ENCODE data around the gene UHRF2. TPM values are rescaled to one million over a fixed set of nuclear protein-coding genes. Genes with fewer than 3 reads are reported as not detected.
A peak's percentile ranks its signal among the peaks of the same experiment; 100 is the strongest.

UHRF2 gene, protein sequence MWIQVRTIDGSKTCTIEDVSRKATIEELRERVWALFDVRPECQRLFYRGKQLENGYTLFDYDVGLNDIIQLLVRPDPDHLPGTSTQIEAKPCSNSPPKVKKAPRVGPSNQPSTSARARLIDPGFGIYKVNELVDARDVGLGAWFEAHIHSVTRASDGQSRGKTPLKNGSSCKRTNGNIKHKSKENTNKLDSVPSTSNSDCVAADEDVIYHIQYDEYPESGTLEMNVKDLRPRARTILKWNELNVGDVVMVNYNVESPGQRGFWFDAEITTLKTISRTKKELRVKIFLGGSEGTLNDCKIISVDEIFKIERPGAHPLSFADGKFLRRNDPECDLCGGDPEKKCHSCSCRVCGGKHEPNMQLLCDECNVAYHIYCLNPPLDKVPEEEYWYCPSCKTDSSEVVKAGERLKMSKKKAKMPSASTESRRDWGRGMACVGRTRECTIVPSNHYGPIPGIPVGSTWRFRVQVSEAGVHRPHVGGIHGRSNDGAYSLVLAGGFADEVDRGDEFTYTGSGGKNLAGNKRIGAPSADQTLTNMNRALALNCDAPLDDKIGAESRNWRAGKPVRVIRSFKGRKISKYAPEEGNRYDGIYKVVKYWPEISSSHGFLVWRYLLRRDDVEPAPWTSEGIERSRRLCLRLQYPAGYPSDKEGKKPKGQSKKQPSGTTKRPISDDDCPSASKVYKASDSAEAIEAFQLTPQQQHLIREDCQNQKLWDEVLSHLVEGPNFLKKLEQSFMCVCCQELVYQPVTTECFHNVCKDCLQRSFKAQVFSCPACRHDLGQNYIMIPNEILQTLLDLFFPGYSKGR
- total RNA-seq = 45.1 TPM
- polyA plus RNA-seq (ENCODE audit: insufficient read depth, low read depth, low replicate concordance) = 14.2 TPM
- long read RNA-seq, donor 1, partial matches to known transcripts = 14 of 18 reads
- long read RNA-seq, donor 1, other reads (novel, unspliced or antisense) = 0 of 18 reads
- long read RNA-seq, donor 2, partial matches to known transcripts = 0 of 3 reads
- long read RNA-seq, donor 2, other reads (novel, unspliced or antisense) = 0 of 3 reads
- long read RNA-seq, donor 3, transcript UHRF2-201 (16 exons, 3,452 nt) = major isoform, 5 of 8 reads
- long read RNA-seq, donor 3, partial matches to known transcripts = 0 of 8 reads
- long read RNA-seq, donor 3, other reads (novel, unspliced or antisense) = 0 of 8 reads
- long read RNA-seq, donor 4, partial matches to known transcripts = 0 of 4 reads
- long read RNA-seq, donor 4, other reads (novel, unspliced or antisense) = 0 of 4 reads
- long read RNA-seq, donor 5 = 0 reads
- long read RNA-seq, donor 6, partial matches to known transcripts = 0 of 5 reads
- long read RNA-seq, donor 6, other reads (novel, unspliced or antisense) = 0 of 5 reads
- long read RNA-seq, donor 7, transcript UHRF2-201 (16 exons, 3,452 nt) = major isoform, 7 of 32 reads
- long read RNA-seq, donor 7, partial matches to known transcripts = 0 of 32 reads
- long read RNA-seq, donor 7, other reads (novel, unspliced or antisense) = 25 of 32 reads
- long read RNA-seq, donor 8, partial matches to known transcripts = 0 of 2 reads
- long read RNA-seq, donor 8, other reads (novel, unspliced or antisense) = 0 of 2 reads
- long read RNA-seq, donor 9, partial matches to known transcripts = 0 of 2 reads
- long read RNA-seq, donor 9, other reads (novel, unspliced or antisense) = 0 of 2 reads
- long read RNA-seq, donor 10, partial matches to known transcripts = 0 of 1 reads
- long read RNA-seq, donor 10, other reads (novel, unspliced or antisense) = 0 of 1 reads

DNA sequence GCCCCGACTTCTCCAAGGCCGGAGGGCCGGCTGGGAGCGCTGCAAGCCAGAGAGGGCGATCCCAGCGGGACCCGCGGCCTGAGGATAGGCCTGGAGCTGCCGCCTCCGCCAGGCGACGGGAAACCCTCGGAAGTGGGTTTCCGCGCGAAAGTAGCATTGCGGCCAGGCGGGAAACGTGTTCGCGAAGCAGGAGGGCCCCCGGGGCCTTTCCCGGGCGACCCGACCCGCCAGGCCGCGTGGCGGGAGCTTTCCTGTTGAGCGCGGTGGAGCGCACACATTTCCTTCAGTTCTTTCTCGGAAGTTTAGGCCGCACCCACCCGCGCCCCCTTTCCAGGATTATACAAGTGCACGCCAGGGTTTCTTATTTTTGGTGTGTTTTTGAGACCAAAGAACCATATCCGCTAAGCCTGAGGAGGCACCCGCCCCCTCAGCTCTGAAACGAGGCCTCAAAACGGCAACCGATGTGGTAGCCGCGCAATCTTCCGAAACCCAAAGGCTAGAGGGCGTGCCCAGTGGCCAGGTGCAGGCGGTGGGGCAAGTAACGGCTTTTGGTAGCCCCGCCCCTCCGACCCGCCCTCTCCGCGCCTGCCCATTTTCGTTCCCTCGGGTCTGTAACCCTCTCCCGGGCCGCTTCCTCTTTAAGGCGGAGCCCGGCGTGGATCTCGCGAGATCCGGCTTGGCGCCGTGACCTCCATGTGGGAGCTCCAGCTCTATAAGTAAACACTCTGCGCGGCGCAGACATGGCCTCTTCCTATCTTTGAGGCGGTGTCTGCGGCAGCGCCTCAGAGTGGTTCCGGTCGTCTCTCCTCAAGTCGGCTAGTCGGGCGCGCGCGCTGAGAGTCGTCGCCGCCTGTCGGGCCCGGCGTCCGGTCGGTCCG lies at the start of gene UHRF2:
UHRF2 (plus strand) TSS at position 713 of the 878 bp plus-strand sequence. CDS start 292 bp downstream, outside the sequence.
- H3K4me3 ChIP-seq (ENCODE audit: low read length in 3 of 3) = peak within 1 kb of the TSS; percentile 69 to 93 (median 83)
- peaks cover 0 to 4% (median 0%) of the 10 kb centered on the region in 3 donors for H3K4me1 ChIP-seq (ENCODE audit: control insufficient read depth in 2 of 3, insufficient read depth in 2 of 3, low read depth in 1 of 3, low read length in 3 of 3)
- FAIRE-seq (no peak), DNase-seq (peak; percentile 99)
- peak within 1 kb of the TSS; percentile 57 to 83 (median 60) for H3K9ac ChIP-seq (ENCODE audit: low read length in 3 of 3)
- H3K27ac ChIP-seq (ENCODE audit: low read depth in 2 of 2, low read length in 2 of 2) = peak within 1 kb of the TSS; percentile 68 to 72
- H3K36me3 ChIP-seq (ENCODE audit: control insufficient read depth in 2 of 3, insufficient read depth in 3 of 3, low read length in 3 of 3) = no peaks in the 10 kb centered on the region
- intact Hi-C loops (cut with DNase I) = no loop called here
- H3K9me3 ChIP-seq (ENCODE audit: control insufficient read depth in 2 of 3, insufficient read depth in 1 of 3, low read length in 3 of 3) = no peaks in the 10 kb centered on the region
- TF ChIP-seq, protein P1, sequence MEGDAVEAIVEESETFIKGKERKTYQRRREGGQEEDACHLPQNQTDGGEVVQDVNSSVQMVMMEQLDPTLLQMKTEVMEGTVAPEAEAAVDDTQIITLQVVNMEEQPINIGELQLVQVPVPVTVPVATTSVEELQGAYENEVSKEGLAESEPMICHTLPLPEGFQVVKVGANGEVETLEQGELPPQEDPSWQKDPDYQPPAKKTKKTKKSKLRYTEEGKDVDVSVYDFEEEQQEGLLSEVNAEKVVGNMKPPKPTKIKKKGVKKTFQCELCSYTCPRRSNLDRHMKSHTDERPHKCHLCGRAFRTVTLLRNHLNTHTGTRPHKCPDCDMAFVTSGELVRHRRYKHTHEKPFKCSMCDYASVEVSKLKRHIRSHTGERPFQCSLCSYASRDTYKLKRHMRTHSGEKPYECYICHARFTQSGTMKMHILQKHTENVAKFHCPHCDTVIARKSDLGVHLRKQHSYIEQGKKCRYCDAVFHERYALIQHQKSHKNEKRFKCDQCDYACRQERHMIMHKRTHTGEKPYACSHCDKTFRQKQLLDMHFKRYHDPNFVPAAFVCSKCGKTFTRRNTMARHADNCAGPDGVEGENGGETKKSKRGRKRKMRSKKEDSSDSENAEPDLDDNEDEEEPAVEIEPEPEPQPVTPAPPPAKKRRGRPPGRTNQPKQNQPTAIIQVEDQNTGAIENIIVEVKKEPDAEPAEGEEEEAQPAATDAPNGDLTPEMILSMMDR (IDR thresholded peaks at IDR 0.05; ENCODE audit: borderline replicate concordance, extremely low read depth, insufficient read depth) = no peak
- no peaks in the 10 kb centered on the region for H3K27me3 ChIP-seq (ENCODE audit: control insufficient read depth, insufficient read depth, low read length)

DNA sequence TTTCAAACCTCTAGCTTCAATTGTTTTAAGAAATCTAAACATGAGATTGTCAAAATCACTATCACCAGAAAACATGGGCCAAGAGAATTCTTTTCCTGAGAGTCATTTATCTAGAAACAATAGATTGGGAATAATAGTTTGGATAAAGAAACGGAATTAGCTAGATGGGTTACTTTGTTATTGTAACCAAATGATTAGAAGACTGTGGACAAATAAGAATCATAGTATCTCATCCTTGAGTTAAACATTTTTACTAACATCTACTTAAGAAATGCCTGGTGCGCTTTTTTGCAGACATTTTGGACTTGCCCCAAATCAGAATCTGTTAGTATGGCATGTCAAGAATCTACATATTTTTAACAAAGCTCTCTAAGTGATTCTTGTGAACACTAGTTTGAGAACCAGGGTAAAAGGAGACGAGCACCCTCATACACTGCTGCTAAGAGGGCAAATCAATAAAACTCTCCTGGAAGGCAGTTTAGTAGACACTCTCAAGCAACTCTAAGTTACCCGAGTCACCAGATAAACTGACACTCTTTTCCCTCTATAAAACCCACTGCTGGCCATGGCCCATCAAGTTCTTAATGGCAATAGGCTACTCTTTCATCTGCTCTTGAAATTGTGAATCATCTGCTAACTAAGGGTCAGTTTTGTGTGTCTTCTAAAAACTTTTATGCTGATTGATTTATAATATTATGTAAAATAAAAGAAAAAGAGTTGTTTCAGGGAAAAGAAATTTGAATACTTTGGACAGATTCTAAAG lies 45.7 kb upstream of the UHRF2 start:
- Histone ChIP-seq H3K36me3 (ENCODE audit: control insufficient read depth in 2 of 3, insufficient read depth in 3 of 3, low read length in 3 of 3) (no peaks in the 10 kb centered on the region), H3K9me3 (ENCODE audit: control insufficient read depth in 2 of 3, insufficient read depth in 1 of 3, low read length in 3 of 3) (no peaks in the 10 kb centered on the region), H3K4me3 (ENCODE audit: low read length in 3 of 3) (no peak overlapping the region), H3K27ac (ENCODE audit: low read depth in 2 of 2, low read length in 2 of 2) (no peak overlapping the region), H3K9ac (ENCODE audit: low read length in 3 of 3) (no peak overlapping the region), H3K27me3 (ENCODE audit: control insufficient read depth, insufficient read depth, low read length) (no peaks in the 10 kb centered on the region), H3K4me1 (ENCODE audit: control insufficient read depth in 2 of 3, insufficient read depth in 2 of 3, low read depth in 1 of 3, low read length in 3 of 3) (no peaks in the 10 kb centered on the region)
- intact Hi-C loops (cut with DNase I) = no loop called here
- TF ChIP-seq, protein P1 (IDR thresholded peaks at IDR 0.05; ENCODE audit: borderline replicate concordance, extremely low read depth, insufficient read depth) = no peak
- peak in 3 of 5 donors; percentile 28 to 73 (median 54) for DNase-seq
- no peak for FAIRE-seq

Data from kidney (tissue), 22 donors.